NCI-H1092 treated with DMSO at 0.1 percent for 48 hours (cell line): ENCODE results near the gene SRP68.

Experiments
- DNase-seq: peaks from one replicate; lab custom pipeline; 2025; lab: John Stamatoyannopoulos, UW

SRP68 gene

GRCh38 chr17:75996665-75997590 is 75.4 kb downstream of the SRP68 start:
- no peak for DNase-seq

- DNase-seq: no peak
These were observed 76.9 kb downstream of the SRP68 start for GRCh38 chr17:75995385-75995925.

- DNase-seq: no peak
These were observed 77.4 kb downstream of the SRP68 start for GRCh38 chr17:75994802-75995370.

GRCh38 chr17:75991396-75991795 is 80.9 kb downstream of the SRP68 start:
- no peak for DNase-seq
